ENCODE results near the gene CACNA2D3. TPM values are rescaled to one million over a fixed set of nuclear protein-coding genes. Genes with fewer than 3 reads are reported as not detected.

CACNA2D3 gene
- total and polyA plus RNA-seq, 2 experiments from 2014 or later = 0.30 to 0.43 TPM

GRCh38 chr3:54337846-54338245 is 215.5 kb downstream of the CACNA2D3 start:
- no peaks in the 10 kb centered on the region for H3K36me3 ChIP-seq (ENCODE audit: low read depth)
- no peaks in the 10 kb centered on the region for H3K9me3 ChIP-seq (ENCODE audit: low read depth)
- no peak for DNase-seq
- H3K4me1 ChIP-seq (ENCODE audit: insufficient read depth) = no peaks in the 10 kb centered on the region
- H3K79me2 ChIP-seq (ENCODE audit: insufficient read depth) = no peaks in the 10 kb centered on the region
- in situ Hi-C loops (cut with MboI) = no loop called here
- H3K4me3 ChIP-seq = no peak overlapping the region
- no peaks in the 10 kb centered on the region for H3F3A ChIP-seq (ENCODE audit: insufficient read depth)
- H2AFZ ChIP-seq = no peak overlapping the region
- no peaks in the 10 kb centered on the region for H4K20me1 ChIP-seq (ENCODE audit: insufficient read depth)
- TF ChIP-seq EZH2 (IDR thresholded peaks at IDR 0.05; ENCODE audit: insufficient read depth, poor library complexity, severe bottlenecking) (no peak), EZH2phosphoT487 (IDR thresholded peaks at IDR 0.05; ENCODE audit: insufficient read depth, low read depth) (no peak)
- no peak overlapping the region for H3K4me2 ChIP-seq (ENCODE audit: unreplicated experiment)
- no peaks in the 10 kb centered on the region for H3K27me3 ChIP-seq (replicated peaks; ENCODE audit: insufficient read depth)
- no peaks in the 10 kb centered on the region for H3K9me2 ChIP-seq (ENCODE audit: insufficient read depth)
- H3K9ac ChIP-seq = no peak overlapping the region
- H3K27ac ChIP-seq = no peak overlapping the region
- WGBS, 2 experiments (ENCODE audit: low coverage in 1 of 2, low lambda C conversion rate in 2 of 2, missing lambda C conversion rate in 2 of 2) = 43% methylated on average over 6 of the region's 6 CpGs

- Histone ChIP-seq H3K36me3 (ENCODE audit: low read depth) (no peaks in the 10 kb centered on the region), H3K9ac (no peak overlapping the region), H3K9me2 (ENCODE audit: insufficient read depth) (no peaks in the 10 kb centered on the region), H3K4me2 (ENCODE audit: unreplicated experiment) (no peak overlapping the region), H3K27ac (no peak overlapping the region), H3K4me1 (ENCODE audit: insufficient read depth) (no peaks in the 10 kb centered on the region), H4K20me1 (ENCODE audit: insufficient read depth) (no peaks in the 10 kb centered on the region), H3K27me3 (replicated peaks; ENCODE audit: insufficient read depth) (no peaks in the 10 kb centered on the region), H2AFZ (no peak overlapping the region), H3K9me3 (ENCODE audit: low read depth) (no peaks in the 10 kb centered on the region), H3K79me2 (ENCODE audit: insufficient read depth) (no peaks in the 10 kb centered on the region), H3F3A (ENCODE audit: insufficient read depth) (no peaks in the 10 kb centered on the region), H3K4me3 (no peak overlapping the region)
- TF ChIP-seq EZH2phosphoT487 (IDR thresholded peaks at IDR 0.05; ENCODE audit: insufficient read depth, low read depth) = no peak
- no peak for TF ChIP-seq EZH2 (IDR thresholded peaks at IDR 0.05; ENCODE audit: insufficient read depth, poor library complexity, severe bottlenecking)
- in situ Hi-C loops (cut with MboI) = no loop called here
- no peak for DNase-seq
- WGBS, 2 experiments (ENCODE audit: low coverage in 1 of 2, low lambda C conversion rate in 2 of 2, missing lambda C conversion rate in 2 of 2) = 17 to 33% methylated on average over 2 of the region's 2 CpGs
These were observed 217.3 kb downstream of the CACNA2D3 start for GRCh38 chr3:54339608-54340007.

GRCh38 chr3:54341811-54342210 is 219.5 kb downstream of the CACNA2D3 start:
- Histone ChIP-seq H4K20me1 (ENCODE audit: insufficient read depth) (no peaks in the 10 kb centered on the region), H3K27me3 (replicated peaks; ENCODE audit: insufficient read depth) (no peaks in the 10 kb centered on the region), H3K4me3 (no peak overlapping the region), H3K27ac (no peak overlapping the region), H3K9me2 (ENCODE audit: insufficient read depth) (no peaks in the 10 kb centered on the region), H3K9ac (no peak overlapping the region), H3K79me2 (ENCODE audit: insufficient read depth) (no peaks in the 10 kb centered on the region), H3K9me3 (ENCODE audit: low read depth) (no peaks in the 10 kb centered on the region), H3K36me3 (ENCODE audit: low read depth) (no peaks in the 10 kb centered on the region), H2AFZ (no peak overlapping the region), H3K4me1 (ENCODE audit: insufficient read depth) (no peaks in the 10 kb centered on the region), H3K4me2 (ENCODE audit: unreplicated experiment) (no peak overlapping the region), H3F3A (ENCODE audit: insufficient read depth) (no peaks in the 10 kb centered on the region)
- in situ Hi-C loops (cut with MboI) = no loop called here
- DNase-seq = no peak
- TF ChIP-seq EZH2 (IDR thresholded peaks at IDR 0.05; ENCODE audit: insufficient read depth, poor library complexity, severe bottlenecking) = no peak
- no peak for TF ChIP-seq EZH2phosphoT487 (IDR thresholded peaks at IDR 0.05; ENCODE audit: insufficient read depth, low read depth)
- WGBS, 2 experiments (ENCODE audit: low coverage in 1 of 2, low lambda C conversion rate in 2 of 2, missing lambda C conversion rate in 2 of 2) = 23 to 30% methylated on average over 2 of the region's 2 CpGs

- H3K4me1 ChIP-seq (ENCODE audit: insufficient read depth) = no peaks in the 10 kb centered on the region
- H3F3A ChIP-seq (ENCODE audit: insufficient read depth) = no peaks in the 10 kb centered on the region
- no peaks in the 10 kb centered on the region for H3K9me2 ChIP-seq (ENCODE audit: insufficient read depth)
- TF ChIP-seq EZH2phosphoT487 (IDR thresholded peaks at IDR 0.05; ENCODE audit: insufficient read depth, low read depth) (no peak), EZH2 (IDR thresholded peaks at IDR 0.05; ENCODE audit: insufficient read depth, poor library complexity, severe bottlenecking) (no peak)
- H2AFZ ChIP-seq = no peak overlapping the region
- no peak overlapping the region for H3K27ac ChIP-seq
- no peak overlapping the region for H3K9ac ChIP-seq
- no peaks in the 10 kb centered on the region for H3K9me3 ChIP-seq (ENCODE audit: low read depth)
- no peak overlapping the region for H3K4me2 ChIP-seq (ENCODE audit: unreplicated experiment)
- 13 to 15% methylated on average over 9 of the region's 9 CpGs for WGBS, 2 experiments (ENCODE audit: low coverage in 1 of 2, low lambda C conversion rate in 2 of 2, missing lambda C conversion rate in 2 of 2)
- DNase-seq = no peak
- H3K79me2 ChIP-seq (ENCODE audit: insufficient read depth) = no peaks in the 10 kb centered on the region
- no peaks in the 10 kb centered on the region for H3K27me3 ChIP-seq (replicated peaks; ENCODE audit: insufficient read depth)
- H4K20me1 ChIP-seq (ENCODE audit: insufficient read depth) = no peaks in the 10 kb centered on the region
- no peak overlapping the region for H3K4me3 ChIP-seq
- H3K36me3 ChIP-seq (ENCODE audit: low read depth) = no peaks in the 10 kb centered on the region
- in situ Hi-C loops (cut with MboI) = no loop called here
These were observed 220.3 kb downstream of the CACNA2D3 start for GRCh38 chr3:54342676-54343075.

GRCh38 chr3:54343495-54343894 is 221.1 kb downstream of the CACNA2D3 start:
- Histone ChIP-seq H3K27me3 (replicated peaks; ENCODE audit: insufficient read depth) (no peaks in the 10 kb centered on the region), H3K9me3 (ENCODE audit: low read depth) (no peaks in the 10 kb centered on the region), H3K27ac (no peak overlapping the region), H3K36me3 (ENCODE audit: low read depth) (no peaks in the 10 kb centered on the region), H2AFZ (no peak overlapping the region), H3K4me3 (no peak overlapping the region), H3K9ac (no peak overlapping the region), H3K4me1 (ENCODE audit: insufficient read depth) (no peaks in the 10 kb centered on the region), H3K79me2 (ENCODE audit: insufficient read depth) (no peaks in the 10 kb centered on the region), H4K20me1 (ENCODE audit: insufficient read depth) (no peaks in the 10 kb centered on the region), H3F3A (ENCODE audit: insufficient read depth) (no peaks in the 10 kb centered on the region), H3K4me2 (ENCODE audit: unreplicated experiment) (no peak overlapping the region), H3K9me2 (ENCODE audit: insufficient read depth) (no peaks in the 10 kb centered on the region)
- 31 to 59% methylated on average over 1 of the region's 1 CpG for WGBS, 2 experiments (ENCODE audit: low coverage in 1 of 2, low lambda C conversion rate in 2 of 2, missing lambda C conversion rate in 2 of 2)
- TF ChIP-seq EZH2 (IDR thresholded peaks at IDR 0.05; ENCODE audit: insufficient read depth, poor library complexity, severe bottlenecking) (no peak), EZH2phosphoT487 (IDR thresholded peaks at IDR 0.05; ENCODE audit: insufficient read depth, low read depth) (no peak)
- in situ Hi-C loops (cut with MboI) = no loop called here
- no peak for DNase-seq
